Ramos (cell line): Measurements from ENCODE around the gene PIGH.
"Not testable (repeated sequence)": the region's sequence is repeated elsewhere in the genome, so short reads cannot be mapped to it uniquely, and the experiment has no call there.

Source experiments
- in situ Hi-C: fragments of 300-500 bp; cut with MboI; formaldehyde crosslinking; loops from one replicate; pipeline ENCODE4 v1.14.3; 2022; ENCODE audit warnings: low sequenced_read_pairs; ENCODE audit not compliant: unreplicated experiment

The PIGH gene

DNA sequence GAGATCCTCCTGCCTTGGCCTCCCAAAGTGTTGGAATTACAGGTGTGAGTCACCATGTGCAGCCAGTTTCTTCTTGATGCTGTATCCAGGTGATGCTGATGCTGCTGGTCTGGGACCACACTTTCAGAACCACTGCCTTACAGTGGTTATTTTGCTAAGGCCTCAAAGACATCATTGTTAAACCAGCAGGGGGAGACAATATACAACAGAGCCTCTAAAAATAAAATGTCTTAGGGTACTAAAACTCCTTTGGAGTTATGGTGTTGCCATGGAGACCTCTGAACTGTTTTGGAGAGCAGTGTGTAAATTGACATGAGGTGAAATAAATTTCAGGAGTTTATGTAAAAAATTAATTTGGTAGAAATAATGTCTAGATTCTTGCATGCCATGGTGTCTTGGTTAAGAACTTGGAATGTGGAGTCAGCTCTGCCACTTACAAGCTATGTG lies 18.6 kb upstream of the PIGH start:
- in situ Hi-C loops: loop anchor here (25.0 kb wide), 1 partner anchor 1194 kb away; no protein-coding TSS in a partner anchor

DNA sequence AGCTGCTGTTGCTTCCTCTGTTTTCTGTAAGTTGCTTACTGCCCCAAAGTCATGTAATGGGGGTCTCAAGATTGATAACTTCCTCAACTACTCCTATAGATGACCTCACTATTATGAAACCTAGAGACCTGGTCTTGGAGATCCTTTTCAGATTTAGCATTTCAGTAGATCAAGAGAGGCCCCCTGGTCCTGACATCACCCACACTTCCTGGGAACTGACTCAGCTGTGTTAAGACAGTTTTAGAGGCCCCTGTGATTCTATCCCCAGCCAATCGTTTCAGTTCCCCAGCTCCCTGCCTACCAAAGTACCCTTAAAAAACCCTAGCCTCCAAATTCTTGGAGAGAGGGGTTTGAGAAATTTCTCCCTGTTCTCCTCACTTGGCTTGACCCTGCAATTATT lies 10.4 kb upstream of the PIGH start:
- in situ Hi-C loops: loop anchor here (25.0 kb wide), 1 partner anchor 1202 kb away; no protein-coding TSS in a partner anchor

DNA sequence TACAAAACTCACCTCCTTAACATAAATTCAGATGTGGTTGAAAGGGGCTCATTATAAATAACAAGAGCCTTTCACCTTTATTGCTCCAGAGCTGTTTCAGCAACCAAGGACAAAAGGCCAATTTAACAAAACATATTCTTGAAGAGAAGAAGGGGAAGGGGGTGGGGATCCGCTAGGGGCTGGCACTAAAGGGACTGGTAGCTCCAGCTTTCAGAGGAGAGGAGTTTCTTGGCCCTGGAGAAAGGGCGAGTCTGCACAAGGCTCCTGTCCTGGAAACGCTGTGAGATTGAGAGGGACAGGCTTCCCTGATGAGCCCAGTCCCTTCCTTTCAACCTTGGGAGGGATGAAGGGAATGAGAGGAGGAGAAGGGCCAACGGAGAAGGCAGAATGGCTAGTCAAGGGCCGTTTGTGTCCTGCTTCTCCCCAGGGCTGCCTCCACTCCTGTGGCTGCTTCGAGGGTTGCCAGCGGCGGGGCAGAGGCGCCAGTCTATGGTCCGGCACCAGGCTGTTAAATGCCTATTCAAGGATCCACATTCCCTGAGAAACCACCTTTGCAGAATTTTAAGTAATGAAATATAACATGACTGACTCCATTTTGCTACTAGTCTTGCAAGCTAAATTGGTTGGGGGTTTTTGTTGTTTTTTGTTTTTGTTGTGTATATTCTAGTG lies 9.7 kb upstream of the PIGH start:
- in situ Hi-C loops: loop anchor here (25.0 kb wide), 1 partner anchor 1203 kb away; no protein-coding TSS in a partner anchor

DNA sequence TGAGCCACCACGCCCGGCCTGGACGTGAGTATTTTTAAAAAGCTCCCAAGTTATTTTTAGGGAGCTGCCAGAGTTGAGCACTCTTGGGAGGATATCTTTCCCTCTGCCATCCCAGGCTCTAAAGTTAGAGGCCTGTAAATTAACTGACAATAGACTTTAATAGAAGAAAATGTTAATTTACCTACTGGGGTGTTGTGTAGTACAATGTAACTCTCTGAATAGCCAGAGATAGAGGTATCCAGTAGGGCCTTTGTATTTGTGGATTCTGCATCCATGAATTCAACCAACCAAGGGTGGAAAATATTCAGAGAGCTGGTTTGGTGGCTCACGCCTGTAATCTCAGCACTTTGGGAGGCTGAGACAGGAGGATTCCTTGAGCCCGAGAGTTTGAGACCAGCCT lies 7.6 kb upstream of the PIGH start:
- in situ Hi-C loops: loop anchor here (25.0 kb wide), 1 partner anchor 1205 kb away; no protein-coding TSS in a partner anchor

DNA sequence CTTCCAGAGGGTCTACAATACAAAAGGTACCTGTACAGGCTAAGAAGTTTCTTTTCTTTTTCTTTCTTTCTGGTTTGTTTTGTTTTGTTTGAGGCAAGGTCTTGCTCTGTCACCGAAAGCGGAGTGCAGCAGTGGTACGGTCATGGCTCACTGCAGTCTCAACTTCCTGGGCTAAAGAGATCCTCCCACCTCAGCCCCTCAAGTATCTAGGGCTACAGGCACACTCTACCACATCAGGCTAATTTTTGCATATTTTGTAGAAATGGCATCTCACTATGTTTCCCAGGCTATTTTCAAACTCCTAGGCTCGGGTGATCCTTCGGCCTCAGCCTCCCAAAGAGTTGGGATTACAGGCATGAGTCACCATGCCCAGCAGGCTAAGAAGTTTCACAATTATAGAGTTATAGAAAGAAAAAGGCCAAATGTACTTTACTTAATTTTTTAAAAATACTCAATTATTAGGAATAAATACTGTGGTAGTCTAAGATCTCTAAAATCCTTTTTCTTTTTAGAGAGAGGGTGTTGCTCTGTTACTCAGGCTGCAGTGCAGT lies 3.0 kb upstream of the PIGH start:
- in situ Hi-C loops: loop anchor here (25.0 kb wide), 1 partner anchor 1209 kb away; no protein-coding TSS in a partner anchor

DNA sequence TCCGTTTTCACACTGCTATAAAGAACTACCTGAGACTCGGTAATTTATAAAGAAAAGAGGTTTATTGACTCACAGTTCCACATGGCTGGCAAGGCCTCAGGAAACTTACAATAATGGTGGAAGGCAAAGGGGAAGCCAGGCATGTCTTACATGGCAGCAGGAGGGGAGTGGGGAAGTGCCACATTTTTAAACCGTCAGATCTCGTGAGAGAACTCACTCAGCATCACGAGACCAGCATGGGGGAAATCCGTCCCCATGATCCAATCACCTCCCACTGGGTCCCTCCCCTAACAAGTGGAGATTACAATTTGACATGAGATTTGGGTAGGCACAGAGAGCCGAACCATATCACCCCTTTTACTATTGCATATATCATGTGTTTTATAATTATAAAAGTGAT lies 2.0 kb upstream of the PIGH start:
- in situ Hi-C loops: loop anchor here (25.0 kb wide), 1 partner anchor 1210 kb away; no protein-coding TSS in a partner anchor

DNA sequence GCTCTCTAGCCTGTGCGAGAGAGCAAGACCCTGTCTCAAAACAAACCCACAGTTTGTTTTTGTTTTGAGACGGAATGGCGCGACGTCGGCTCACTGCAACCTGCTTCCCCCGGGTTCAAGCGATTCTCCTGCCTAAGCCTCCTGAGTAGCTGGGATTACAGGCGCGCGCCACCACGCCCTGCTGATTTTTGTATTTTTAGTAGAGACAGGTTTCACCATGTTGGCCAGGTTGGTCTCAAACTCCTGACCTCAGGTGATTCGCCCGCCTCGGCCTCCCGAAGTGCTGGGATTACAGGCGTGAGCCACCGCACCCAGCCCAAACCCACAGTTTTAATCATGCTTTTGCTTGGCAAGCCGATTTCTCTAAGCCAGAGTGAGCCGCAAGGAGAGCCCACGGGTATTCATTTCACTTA lies 500 bp upstream of the PIGH start:
- in situ Hi-C loops: loop anchor here (25.0 kb wide), 1 partner anchor 1212 kb away; no protein-coding TSS in a partner anchor

DNA sequence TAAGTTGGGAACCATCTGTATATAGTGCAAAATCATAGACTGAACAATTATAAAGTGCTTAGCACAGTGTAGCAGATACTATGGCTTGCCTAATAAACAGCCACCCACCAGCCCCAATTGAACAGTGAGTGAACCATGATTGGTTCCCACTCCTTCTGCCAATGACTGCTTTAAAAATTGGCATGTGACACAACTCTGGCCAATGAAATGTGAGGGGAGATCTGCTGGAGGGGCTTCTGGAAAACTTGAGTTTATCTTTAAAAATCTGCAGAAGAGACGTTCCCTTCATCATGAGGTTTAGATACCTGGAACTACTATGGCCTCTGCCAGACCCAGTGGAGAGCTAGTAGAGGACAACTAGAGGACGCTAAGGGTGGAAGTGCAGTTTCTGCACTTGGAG lies 4.7 kb downstream of the PIGH start:
- in situ Hi-C loops: no loop called here

DNA sequence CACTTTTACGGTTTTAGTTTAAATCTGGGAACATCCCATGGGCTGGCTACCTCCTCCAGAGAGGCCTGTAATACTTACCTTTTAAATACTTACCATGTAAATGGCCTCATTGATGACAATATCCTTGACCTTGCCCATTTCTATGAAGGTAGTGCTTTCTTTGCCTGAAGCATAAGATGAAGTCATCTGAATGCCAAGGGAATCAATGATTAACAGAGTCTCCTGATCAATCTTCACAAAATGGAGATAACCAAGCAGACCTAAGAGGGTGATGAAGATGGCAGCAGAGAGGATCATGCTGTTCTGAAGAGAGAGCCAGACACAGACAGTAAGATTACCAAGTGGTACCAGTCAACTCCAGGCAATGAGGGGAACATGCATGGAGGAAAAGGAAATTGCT lies 6.4 kb downstream of the PIGH start:
- in situ Hi-C loops: not testable (repeated sequence)

DNA sequence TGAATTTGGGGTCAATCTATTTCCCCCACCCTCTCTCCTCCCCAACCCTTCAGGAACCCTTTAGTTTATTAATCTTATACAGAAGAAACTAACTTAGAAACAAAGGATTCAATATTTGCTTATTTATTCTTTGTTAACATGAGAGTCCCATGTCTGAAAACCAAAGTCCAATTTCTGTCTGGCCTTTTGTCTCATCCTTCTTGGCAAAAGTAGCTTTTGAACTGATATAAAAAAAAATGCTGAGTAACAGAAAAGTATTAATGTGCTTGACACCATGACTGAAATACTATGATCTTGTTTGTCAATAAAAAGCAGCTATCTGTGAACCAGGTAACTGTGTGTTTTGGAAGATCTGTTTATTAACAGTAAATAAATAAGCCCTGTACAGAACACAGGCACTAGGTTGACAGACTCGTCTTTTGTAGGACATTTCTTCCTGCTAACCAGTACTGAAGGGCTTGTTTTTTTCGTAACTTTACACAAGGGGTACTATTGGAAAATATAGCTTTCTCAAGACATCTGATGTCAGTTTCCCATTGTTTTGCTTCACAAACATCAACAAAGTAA lies 10.8 kb downstream of the PIGH start:
- in situ Hi-C loops: loop anchor here (10.0 kb wide), 1 partner anchor 116 kb away; the partner anchor contains the start of gene RDH12

DNA sequence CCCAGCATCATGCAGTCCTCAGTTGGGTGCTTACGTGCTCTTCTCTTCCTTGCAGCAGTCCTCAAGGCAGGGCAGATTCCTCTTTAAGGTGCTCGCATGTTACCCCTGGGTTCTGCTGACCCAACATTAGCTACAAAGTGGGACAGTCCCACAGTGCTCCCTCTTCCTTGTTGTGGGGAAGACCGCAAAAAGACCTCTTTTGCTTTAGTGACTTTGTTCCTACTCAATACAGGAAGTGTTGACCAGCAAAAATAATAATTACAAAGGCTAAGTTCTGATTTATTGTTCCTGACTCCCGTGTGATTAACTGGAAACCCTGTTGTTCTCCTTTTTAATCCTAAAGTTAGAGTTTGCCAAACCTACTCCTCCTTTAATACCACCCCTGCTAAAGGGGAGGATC lies 13.7 kb downstream of the PIGH start:
- in situ Hi-C loops: loop anchor here (10.0 kb wide), 1 partner anchor 118 kb away; the partner anchor contains the start of gene RDH12

DNA sequence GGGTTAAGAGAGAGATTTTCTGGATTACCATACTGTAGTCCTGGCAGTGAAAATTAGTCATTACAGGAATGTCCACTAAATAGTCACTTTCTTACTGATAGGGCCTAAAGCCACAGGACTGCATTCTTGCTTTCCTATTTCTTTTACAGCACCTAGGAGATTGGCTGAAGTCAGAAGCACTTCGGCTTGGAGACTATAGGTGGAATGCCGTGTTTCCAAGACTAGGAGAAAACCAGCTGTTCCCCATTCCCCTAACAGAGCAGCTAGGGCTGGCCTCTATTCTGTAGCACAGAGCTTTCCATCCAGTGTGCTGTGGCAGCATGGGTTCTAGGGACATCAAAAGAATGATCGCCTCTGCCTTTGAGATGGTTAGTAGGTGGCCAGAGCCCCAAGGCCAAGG lies 15.1 kb downstream of the PIGH start:
- in situ Hi-C loops: loop anchor here (5.0 to 10.0 kb wide), 2 partner anchors 82 to 120 kb away; partner anchors contain the start of gene RDH12

DNA sequence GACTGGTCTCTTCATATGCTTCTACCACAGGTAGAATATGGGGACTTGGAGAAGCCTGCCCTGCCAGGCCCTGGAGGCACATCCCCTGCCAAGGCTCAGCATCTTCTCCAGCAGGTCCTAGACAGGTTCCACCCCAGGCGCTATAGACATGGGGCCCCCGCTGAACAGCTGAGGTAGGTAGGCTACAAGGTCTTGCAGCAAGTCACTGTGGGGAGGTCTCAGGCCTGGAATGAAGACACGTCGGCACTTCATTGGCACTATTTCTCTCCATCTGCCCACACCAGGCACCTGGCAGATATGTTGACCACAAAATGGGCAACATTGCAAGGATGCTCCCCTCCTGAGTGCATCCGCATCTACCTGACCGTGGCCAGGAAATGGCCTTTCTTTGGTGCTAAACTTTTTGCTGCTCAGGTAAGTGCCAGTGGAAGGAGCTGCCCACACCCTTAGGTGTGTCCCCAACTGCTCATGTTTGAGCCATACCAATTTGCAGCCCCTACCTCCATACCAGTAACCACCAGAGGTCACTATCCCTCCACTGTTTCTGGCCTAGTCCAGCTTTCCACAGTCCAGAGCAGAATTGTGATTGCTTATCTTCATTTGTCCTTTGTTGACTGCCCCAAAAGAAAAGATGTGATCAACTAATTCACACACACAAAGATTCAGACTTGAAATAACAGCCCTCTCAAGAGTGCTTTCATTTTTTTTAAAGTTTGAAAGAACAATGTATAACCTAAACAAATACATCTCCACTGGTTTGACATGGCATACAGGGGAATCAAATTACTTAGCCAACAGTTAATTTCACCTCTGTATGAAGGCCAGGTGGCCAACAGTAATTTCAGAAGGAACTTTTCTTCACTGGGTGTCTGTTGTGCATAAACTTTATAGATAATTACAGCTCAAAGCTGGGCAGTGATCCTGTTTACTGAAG lies 16.1 kb downstream of the PIGH start:
- in situ Hi-C loops: loop anchor here (5.0 to 10.0 kb wide), 2 partner anchors 83 to 121 kb away; partner anchors contain the start of gene RDH12

DNA sequence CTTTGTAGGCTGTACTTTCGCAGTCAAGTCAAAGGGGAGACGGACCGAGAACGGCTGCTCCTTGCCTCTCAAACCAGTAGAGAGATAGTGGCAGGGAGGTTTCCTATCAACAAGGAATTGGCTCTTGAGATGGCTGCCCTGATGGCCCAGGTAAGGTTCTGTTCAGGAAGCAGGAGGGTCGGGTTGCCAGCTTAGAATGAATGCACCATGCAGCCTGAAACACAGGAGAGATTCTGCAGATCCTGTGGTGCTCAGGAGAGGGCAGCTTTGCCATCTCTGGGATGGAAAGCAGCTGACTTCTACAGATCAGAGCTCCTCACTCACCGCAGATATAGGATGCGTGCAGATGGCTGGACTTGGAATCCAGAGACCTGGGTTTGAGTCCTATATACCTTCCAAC lies 18.0 kb downstream of the PIGH start:
- in situ Hi-C loops: loop anchor here (5.0 to 10.0 kb wide), 2 partner anchors 85 to 123 kb away; partner anchors contain the start of gene RDH12

DNA sequence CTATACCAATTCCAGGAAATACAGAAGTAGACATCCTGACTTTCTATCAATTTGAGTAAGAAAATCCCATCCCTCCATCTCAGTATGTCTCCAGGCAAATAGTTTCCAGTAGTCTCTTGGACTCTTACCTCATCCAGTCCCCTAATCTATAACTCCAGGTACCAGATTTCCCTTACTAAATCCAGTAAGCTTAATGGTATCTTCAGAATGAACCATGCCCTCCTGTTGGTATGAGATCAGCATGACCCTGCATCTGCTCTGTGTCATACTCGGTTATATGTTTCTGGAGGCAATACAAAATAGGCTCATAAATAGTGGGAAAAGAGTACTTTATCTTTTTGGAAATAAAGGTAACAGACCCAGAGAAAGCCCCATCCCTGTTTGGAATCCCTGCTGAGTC lies 18.4 kb downstream of the PIGH start:
- in situ Hi-C loops: loop anchor here (5.0 to 10.0 kb wide), 2 partner anchors 86 to 123 kb away; partner anchors contain the start of gene RDH12

DNA sequence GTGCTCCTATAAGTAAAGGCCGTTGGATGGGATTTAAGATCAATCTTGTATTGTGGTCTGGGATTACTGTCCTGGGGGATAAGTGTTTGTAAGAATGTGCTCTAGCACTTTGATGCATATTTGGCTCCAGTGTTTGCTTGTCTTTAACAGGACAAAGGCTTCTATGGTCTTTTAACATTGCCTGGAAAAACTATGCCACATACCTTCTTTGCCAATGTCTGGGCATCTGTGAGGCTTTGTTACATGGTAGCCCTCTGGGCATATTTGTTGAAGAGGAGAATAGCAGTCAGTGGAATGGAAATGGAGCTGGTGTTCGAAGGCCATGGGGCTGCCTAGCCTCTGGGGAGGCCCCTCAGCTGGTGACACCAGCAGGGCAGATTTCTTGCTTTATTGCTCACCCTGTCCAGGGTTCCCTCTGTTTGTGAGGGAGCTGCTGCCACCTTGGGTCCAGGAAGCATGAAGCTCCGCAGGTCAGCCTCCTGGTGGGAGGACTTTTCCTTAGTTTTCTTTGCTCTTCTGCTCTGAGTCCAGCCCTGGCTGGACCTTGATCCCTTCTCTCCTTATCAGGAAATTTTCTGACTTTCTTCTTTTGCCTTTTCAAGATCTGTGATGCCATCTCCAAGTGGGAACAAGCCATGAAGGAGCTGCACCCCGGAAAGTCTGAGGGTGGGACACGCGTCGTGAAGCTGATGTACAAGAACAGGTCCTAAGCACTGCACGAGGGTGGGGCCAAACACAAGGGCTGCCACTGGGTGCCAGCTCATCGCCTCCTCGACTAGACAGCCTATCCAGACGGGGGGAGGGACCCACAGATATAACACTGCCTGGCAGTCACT lies 19.5 kb downstream of the PIGH start:
- in situ Hi-C loops: loop anchor here (5.0 to 10.0 kb wide), 2 partner anchors 87 to 124 kb away; partner anchors contain the start of gene RDH12

DNA sequence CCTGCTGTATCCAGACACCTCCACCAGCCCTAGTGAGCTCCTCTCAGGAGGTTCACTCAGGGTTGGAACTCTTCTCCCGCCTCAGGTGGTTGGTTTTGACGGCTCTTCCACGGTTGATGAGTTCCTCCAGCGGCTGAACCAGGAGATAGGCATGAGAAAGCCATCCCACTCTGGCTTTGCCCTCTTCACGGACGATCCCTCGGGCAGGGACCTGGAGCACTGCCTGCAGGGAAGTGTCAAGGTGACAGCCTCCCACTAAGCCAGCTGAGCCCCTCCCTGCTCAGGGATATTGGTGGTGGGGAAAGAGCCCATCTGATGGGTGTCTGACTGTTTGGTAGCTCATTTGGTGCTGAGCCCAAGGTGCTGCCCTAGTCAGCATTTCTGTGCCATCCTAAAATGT lies 20.4 kb downstream of the PIGH start:
- in situ Hi-C loops: loop anchor here (5.0 to 10.0 kb wide), 2 partner anchors 88 to 125 kb away; partner anchors contain the start of gene RDH12

DNA sequence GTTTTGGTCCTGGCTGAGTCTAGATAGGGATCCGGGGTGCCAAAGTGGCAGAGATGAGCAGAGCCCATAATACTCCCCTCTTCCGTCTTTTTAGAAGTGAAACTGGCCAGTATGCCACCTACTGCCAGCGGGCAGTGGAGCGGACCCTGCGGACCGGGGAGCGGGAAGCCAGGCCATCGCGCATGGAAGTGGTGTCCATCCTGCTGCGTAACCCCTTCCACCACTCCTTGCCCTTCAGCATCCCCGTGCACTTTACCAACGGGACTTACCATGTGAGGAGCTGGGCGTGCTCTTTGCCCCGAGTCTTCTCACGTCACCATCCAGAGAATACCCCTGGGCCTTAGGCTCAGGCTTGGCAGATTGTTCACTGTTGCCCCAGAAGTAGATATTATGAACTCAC lies 21.0 kb downstream of the PIGH start:
- in situ Hi-C loops: no loop called here
